GM21423 (cell line): ENCODE data around the gene SH3PXD2A.
"Not testable (repeated sequence)": the region's sequence is repeated elsewhere in the genome, so short reads cannot be mapped to it uniquely, and the experiment has no call there.

Experiments
- ATAC-seq: cut with Tn5 transposase; IDR thresholded peaks from one replicate; pipeline ENCODE4 v1.9.1; 2021; ENCODE audit warnings: mild to moderate bottlenecking, moderate library complexity; ENCODE audit not compliant: unreplicated experiment

The SH3PXD2A gene

GRCh38 chr10:103614306-103615158 is 240.8 kb downstream of the SH3PXD2A start:
- no peak for ATAC-seq

GRCh38 chr10:103613616-103614015 is 241.8 kb downstream of the SH3PXD2A start:
- no peak for ATAC-seq

GRCh38 chr10:103612462-103613365 is 242.7 kb downstream of the SH3PXD2A start:
- no peak for ATAC-seq

- no peak for ATAC-seq
Observed at GRCh38 chr10:103610921-103611511, 244.4 kb downstream of the SH3PXD2A start.

GRCh38 chr10:103610083-103610472 is 245.3 kb downstream of the SH3PXD2A start:
- ATAC-seq, result no peak

- no peak for ATAC-seq
Observed at GRCh38 chr10:103609231-103610082, 245.9 kb downstream of the SH3PXD2A start.

- ATAC-seq, result not testable (repeated sequence)
Observed at GRCh38 chr10:103608056-103608455, 247.3 kb downstream of the SH3PXD2A start.

GRCh38 chr10:103607051-103607450 is 248.3 kb downstream of the SH3PXD2A start:
- ATAC-seq, result not testable (repeated sequence)

- ATAC-seq, result not testable (repeated sequence)
Observed at GRCh38 chr10:103606097-103606438, 249.3 kb downstream of the SH3PXD2A start.

GRCh38 chr10:103605359-103606096 is 249.8 kb downstream of the SH3PXD2A start:
- no peak for ATAC-seq

GRCh38 chr10:103603382-103603781 is 252.0 kb downstream of the SH3PXD2A start:
- no peak for ATAC-seq

GRCh38 chr10:103602852-103603155 is 252.6 kb downstream of the SH3PXD2A start:
- no peak for ATAC-seq

GRCh38 chr10:103602028-103602851 is 253.1 kb downstream of the SH3PXD2A start:
- no peak for ATAC-seq

GRCh38 chr10:103600956-103601569 is 254.3 kb downstream of the SH3PXD2A start:
- no peak for ATAC-seq

GRCh38 chr10:103600325-103600724 is 255.1 kb downstream of the SH3PXD2A start:
- no peak for ATAC-seq

GRCh38 chr10:103599907-103600306 is 255.5 kb downstream of the SH3PXD2A start:
- ATAC-seq, result no peak

- no peak for ATAC-seq
Observed at GRCh38 chr10:103599211-103599610, 256.2 kb downstream of the SH3PXD2A start.

- no peak for ATAC-seq
Observed at GRCh38 chr10:103598654-103599115, 256.7 kb downstream of the SH3PXD2A start.

GRCh38 chr10:103597003-103597402 is 258.4 kb downstream of the SH3PXD2A start:
- no peak for ATAC-seq
